EH (cell line): ENCODE measurements around the gene BRD7.

ENCODE experiments used
- DNase-seq: peaks from one replicate; pipeline ENCODE4 v3.0.0-alpha.2; 2015; ENCODE audit warnings: low read depth

The BRD7 gene

DNA sequence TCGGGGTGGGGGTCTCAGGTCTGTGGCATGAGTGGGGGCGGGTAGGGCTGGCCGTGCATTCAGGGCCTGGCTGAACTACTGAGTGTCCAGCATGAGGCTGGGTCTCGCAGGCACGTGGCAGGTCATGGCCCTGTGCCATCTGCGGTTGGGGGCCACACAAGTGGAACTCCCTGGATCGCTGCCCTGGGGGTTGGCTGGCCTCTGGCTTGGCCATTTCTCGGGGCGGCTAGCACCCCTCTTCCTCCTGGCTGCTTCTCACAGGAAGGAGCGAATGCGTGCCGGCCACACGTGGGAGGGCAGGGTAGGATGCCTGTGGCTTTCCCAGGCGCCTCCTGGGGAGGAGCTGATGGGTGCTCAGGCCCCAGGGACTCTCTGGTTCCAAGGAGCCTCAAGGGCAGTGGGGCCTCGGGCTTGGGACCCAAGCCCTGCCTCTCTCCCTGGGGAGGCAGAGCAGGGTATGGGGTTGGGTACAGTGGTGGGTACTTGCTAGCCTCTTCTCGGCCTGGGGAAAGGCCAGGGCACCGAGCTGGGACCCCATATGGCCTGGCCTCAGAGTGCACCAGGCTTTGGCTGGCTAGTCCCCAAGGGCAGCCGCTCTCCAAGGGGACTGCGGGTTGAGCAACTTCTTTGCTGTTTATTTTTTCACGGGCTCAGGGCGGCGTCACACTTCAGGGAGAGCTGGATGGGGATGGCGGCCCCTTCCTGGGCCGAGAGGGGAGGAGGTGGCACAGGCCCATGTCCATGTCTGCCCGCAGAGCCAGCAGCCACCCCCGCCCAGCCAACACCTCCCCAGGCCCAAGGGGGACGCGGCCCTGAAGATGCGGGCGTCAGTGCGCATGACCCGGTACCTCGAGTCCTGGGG, 65.0 kb downstream of the BRD7 start:
- DNase-seq = no peak

DNA sequence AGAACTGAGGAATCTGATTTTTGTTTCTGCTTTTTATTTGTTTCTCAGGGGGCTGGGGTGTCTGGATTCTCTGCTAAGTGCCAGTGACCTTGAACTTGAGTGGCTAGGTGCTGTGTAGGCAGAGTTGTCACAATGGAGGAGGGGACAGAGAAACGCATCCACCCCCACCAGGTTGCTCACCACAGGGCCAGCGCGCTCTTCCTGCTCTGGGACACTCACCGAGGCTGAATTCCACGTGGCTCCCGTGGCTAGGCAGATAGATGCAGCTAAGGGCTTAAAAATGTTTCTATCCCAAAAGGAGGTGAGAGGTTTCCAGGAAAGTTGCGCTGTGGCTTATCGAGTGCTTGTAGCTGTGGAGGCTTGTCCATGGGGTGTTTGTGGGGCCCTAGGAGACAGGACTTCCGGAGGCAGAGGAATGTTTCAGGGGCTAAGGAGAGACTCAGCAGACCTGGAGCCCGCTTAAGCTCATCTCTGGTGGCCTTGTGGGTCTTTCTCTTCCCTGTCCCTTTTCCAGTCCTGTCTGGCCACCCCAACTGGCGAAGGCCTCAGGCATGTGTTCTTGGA, 65.7 kb downstream of the BRD7 start:
- peak; percentile 16 for DNase-seq

DNA sequence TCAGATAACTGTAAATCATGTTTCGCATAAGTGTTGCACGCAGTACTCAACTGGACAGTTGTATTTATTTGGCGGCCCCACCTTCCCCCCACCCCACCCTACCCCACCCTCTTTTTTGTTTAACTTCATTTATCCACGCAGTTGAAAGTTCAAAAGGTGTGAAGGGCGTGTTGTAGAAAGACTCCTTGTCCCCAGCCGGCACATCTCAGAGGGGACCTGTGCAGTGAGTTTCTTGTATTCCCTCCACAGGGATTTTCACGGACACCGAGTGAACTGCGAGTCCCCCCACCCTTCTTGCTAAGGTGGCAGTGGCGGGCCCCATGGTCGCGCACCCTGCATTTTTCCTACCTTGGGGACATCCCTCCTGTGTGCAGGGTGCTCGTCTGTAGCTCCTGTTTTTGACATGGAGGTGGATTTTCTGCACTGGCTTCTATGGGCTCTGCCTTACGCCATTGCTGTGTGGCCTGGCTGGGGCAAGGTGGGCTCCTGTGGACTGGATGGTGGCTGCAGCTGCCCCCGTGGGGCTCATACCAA, 66.2 kb downstream of the BRD7 start:
- no peak for DNase-seq

DNA sequence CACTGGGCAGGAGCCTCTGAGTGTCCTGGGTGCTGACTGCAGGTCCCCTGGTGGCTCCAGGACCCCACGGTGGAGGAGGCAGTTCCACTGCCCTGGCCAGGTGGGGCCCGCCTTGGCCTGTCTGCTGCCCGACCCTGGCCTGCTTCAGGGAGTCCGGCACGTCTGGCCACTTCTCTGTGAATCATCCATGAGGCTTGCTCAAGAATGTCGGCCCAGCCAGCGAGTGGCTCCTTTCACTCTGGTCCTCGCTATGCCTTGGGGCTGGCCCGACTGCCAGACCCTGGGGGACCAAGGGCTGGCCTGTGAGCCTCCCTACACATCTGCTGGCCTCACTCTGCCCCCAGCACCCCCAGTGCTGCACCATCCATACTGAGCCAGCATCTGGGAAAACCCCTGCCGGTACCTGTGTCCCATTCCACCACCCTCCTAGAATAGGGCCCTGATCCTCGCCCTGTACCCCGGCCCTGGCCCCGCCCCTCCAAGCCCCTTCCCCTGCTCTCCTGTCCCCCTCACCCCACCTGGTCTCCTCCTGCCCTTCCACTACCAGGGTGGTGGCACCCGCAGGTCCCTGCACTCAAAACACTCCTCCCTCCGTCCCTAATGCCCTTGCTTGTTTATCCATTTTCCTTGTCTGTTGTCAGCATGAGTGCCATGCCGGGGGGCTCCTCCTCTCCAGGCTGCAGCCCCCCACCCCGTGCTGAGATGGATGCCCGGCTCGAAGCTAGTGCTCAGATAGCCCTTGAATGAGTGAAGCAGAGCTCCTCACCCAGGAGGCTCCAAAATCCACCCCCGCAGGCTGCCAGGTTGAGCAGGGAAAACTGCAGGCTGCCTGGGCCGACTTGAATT, 66.9 kb downstream of the BRD7 start:
- DNase-seq = peak; percentile 81

DNA sequence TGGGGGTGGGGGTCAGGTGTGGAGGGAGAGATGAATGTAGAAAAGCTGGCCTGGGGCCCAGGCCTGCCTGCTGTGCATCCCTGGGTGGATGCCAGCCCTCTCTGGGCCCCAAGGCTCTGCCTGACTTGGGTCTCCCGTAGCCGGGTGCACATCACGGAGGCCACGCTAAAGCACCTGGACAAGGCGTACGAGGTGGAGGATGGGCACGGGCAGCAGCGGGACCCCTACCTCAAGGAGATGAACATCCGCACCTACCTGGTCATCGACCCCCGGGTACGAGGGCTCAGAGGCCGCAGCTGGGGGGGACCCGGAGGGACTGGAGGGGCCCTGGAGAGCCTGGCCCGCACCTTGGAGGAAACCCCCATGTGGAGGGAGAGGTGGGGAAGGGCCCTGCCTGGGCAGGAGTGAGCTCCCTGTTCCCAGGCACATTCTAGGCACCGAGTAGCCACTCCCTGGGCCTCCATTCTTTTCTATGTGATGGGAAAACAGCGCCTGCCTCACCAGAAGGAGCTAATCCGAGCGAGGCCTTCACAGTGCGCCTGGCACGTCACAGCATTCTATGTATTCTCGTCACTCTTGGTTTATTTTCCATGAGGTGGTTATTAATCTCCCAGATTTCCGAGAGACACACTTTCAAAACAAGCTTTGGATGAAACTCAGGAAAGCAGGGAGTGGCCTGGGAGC, 67.7 kb downstream of the BRD7 start:
- no peak for DNase-seq

DNA sequence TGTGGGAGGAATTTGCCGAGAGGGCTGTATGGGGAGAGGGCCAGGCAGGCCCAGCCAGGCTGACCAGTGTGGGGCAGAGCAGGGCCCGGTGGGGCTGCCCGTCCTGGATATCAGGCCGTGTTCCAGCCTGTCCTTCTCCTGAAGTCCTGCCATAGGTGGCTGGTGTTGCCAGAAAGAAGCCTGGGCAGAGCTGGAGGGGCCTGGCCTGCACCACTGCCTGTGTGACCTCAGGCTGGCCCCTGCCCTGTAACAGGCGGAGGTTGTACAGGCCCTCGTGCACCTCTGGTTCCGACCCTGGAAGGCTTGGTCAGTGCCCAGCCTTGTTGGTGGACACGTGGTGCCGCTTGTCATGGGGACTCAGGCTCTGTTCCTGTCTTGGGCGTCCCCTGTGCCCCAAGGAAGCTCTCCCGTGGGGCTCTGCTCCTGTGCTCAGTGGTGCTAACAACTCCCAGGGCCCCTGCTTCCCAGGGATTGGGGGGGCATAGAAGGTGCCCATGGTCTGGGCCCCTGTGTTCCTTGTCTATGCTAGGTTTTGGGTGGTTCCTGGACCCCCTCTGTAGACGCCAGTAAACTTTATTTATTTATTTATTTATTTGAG, 69.2 kb downstream of the BRD7 start:
- DNase-seq = no peak

DNA sequence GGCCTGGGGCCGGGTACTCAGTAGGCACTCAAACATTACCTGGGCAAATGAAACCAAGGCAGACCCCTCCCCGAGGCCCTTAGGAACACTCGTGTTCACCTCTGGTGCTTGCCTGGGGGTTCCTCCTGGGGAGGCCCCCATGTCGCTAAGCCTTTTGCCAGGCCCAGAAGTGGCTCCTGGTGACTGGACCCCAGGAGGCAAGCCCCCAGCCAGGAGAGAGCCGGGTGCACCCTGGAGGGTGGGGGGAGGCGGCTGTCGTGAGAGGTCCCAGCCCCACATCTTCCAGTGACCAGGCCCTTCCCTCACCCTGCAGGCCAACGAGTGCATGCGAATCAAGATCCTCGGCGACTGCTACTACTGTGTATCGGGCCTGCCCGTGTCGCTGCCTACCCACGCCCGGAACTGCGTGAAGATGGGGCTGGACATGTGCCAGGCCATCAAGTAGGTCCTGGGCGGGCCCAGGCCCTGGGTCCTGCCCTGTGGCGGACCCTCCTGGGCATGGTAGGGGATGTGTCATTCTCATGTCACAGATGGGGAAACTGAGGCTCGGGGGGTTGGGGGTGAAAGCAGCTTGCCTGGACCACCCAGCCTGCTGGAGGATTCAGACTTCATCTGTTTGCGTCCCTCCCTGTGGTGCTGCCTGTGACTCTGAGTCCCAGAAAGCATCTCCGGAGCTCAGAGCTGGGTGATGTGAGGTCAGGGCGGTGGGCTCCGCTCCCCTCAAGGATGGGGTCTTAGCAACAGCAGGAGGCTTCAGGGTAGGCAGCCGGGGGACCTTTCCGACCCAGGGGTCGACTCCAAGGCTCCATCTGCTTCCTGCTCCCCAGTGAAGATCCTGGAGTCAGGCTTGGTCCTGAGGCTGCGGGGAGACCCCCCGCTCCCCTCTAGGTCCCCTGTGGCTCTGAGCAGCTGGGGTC, 69.9 kb downstream of the BRD7 start:
- DNase-seq = no peak

DNA sequence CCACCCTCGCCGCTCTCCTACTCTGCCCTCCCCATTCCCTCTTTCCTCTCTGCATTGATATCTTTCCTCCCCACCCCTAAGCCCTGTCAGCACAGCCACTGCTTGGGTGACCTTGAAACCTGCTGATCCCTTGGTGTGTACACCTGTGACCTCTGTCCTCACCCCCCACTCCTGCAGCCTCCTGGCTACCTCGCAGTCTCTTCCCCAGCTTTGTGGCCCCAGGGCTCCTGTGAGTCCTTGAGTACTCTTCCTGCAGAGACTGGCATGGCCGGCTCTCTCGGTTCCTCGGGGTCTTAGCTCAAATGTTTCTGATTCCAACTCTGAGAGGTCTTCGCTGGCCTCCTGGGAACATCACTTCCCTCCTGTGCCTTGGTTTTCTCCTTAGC, 70.7 kb downstream of the BRD7 start:
- DNase-seq = no peak

DNA sequence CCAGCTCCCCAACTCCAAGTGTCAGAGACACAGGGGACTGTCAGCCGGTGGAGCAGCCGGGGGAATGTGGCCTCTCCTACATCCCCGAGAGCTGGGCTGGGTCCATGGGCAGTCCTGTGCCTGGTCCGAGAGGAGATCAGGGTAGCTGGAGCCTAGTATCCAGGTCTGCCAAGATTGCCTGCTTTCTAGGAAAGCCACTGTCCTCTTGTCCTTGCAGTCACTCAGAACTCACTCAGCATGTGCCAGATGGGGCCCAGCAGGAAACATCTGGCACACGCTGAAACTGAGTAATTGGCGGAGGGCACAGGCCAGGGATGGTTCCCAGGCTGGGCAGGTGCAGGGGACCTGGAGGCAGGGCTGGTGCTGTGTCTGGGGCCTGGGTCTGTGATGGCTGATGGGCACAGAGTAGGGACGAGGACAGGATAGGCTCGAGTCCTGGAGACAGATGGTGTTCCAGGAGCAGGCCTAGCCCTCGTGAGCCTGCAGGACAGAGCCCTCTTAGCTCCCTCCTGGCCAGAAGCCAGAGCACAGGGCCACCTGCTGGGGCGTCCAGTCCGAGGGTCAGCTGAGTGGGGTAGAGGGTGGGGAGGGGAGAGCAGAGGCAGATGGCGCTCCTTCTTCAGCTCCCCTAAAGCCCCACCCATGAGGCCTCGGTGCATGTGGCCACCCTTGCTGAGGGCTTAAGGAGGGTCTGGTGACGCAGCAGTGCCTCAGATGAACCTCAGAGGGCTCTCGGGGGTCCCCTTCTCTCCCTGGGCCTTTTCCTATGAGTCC, 71.3 kb downstream of the BRD7 start:
- no peak for DNase-seq

DNA sequence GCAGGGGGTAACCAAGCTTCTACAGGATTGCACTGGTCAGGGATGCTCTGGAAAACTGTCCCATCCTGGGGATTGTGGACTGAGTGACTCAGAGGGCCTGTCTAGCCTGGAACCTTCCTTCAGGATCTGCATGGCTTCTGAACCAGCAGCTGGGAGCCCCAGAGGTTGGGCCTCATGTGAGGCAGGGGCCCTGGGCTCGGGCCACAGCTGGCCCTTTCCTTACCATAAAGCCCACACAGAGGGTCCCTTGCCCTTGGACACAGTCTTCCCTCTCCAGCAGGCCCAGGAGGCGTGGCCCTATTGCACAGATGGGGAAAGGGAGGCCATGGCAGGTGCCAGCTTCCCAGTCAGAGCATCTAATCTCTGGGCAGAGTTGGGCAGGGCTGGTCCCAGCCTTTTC, 72.0 kb downstream of the BRD7 start:
- no peak for DNase-seq

DNA sequence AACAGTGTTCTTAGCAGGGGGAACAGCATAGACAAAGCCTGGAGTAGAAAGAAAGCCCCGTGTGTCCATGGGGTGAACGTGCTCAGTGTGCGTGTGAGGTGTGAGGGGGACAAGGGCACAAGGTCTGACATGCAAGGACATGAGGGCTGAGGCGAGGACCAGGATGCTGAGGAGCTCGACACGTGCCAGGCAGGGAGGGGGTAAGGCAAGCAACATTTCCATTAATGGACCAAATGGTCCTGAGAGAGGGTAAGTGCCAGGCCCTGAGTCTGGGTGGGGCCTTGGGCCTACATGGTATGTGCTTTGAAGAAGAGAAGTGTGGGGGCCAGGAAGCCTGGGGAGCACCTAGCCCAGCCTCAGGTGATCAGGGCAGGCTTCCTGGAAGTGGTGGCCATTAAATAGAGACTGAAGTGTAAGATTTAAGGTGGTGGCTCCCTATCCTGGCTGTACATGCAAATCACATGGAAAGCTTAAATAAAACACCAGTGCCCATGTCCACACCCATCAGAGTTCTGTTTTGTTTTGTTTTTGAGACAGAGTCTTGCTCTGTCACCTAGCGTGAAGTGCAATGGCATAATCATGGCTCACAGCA, 73.2 kb downstream of the BRD7 start:
- no peak for DNase-seq

DNA sequence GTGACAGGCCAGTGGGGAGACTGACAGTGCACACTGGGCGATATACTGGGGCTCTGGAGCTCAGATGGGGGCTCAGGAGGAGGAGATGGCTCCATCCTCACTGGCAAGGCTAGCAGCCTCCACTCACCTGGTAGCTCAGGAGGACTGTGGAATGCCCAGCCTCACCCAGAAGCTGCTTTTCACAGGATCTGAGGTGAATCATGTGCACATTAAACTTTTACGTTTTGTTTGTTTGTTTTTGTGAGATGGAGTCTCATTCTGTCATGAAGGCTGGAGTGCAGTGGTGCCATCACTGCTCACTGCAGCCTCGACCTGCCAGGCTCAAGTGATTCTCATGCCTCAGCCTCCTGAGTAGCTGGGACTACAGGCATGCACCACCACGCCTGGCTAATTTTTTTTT, 73.8 kb downstream of the BRD7 start:
- DNase-seq = no peak

DNA sequence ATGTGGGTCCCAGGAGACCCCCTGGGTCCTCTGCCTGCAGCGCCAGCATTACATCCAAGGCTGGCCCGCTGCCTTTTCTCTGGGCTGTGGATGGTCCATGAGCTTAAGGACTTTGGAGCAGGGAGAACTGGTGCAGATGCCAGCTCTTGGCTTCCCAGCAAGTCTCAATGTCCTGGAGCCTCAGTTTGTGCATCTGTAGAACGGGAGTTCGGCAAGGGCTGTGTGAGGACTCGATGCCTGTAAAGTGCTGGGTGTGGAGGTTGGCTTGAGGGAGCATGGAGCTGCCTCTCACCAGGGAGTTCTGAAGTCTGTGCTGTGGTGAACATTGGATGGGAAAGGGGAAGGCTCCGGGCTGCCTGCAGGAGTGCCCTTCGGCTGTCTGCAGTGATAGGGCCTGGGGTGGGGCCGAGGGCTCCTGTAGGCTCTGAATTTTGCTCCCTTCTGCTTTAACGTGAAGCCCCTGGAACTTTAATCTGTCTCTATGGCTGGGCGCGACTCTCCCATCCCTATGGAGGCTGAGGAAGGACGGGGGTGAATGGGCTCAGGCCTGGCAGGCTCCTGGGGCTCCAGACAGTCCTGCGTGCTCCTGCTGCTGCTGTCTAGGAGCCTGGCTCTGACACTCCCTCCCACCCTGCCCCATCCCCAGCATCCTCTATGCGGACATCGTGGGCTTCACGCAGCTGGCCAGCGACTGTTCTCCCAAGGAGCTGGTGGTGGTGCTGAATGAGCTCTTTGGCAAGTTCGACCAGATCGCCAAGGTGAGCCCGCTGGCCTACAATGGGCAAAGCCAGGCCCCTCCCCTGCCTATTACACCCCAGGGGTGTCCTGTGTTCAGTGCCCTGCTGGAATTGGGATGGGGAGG, 74.6 kb downstream of the BRD7 start:
- DNase-seq = no peak

DNA sequence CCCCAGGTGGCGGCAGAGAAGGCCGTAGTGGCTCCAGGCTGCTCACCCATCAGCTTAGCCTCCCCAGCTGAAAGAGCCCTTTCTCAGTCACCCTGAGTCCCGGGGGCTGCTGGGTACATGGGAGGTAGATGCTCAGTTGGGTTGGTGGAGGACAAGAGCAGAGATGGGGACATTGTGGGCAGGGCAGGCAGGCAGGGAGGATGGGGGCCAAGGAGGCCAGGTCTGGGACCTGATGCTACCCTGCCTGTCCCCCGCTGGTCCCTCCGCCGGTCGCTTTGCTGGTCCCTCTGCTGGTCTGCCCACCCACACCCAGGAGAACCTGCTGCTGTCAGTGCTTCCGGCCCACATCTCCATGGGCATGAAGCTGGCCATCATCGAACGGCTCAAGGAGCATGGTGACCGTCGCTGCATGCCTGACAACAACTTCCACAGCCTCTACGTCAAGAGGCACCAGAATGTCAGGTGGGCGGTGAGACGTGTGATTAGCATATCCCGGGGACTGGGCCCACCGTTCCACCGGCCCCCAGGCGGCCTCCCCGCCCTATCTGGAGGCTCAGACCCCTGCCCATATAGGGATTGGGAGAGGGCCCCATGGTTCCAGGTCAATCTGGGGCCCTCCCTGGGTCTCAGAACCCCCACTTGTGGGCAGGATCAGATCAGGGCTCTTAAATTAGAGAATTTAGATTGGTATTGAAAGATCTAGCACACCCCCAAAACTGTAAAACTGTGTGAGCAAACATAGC, 75.6 kb downstream of the BRD7 start:
- DNase-seq = no peak

DNA sequence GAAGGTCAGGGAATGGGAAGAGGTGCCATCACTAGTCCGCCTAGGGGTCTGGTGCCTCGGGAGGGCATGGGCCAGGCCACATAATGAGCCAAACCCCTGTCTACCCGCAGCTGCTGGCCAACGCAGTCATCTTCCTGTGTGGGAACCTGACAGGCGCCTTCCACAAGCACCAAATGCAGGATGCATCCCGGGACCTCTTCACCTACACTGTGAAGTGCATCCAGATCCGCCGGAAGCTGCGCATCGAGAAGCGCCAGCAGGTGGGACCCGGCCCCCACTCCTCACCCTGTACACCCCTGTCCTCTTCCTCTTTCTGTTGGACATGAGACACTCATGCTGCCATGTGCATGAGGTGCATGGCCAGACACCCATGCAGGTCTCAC, 76.2 kb downstream of the BRD7 start:
- no peak for DNase-seq

DNA sequence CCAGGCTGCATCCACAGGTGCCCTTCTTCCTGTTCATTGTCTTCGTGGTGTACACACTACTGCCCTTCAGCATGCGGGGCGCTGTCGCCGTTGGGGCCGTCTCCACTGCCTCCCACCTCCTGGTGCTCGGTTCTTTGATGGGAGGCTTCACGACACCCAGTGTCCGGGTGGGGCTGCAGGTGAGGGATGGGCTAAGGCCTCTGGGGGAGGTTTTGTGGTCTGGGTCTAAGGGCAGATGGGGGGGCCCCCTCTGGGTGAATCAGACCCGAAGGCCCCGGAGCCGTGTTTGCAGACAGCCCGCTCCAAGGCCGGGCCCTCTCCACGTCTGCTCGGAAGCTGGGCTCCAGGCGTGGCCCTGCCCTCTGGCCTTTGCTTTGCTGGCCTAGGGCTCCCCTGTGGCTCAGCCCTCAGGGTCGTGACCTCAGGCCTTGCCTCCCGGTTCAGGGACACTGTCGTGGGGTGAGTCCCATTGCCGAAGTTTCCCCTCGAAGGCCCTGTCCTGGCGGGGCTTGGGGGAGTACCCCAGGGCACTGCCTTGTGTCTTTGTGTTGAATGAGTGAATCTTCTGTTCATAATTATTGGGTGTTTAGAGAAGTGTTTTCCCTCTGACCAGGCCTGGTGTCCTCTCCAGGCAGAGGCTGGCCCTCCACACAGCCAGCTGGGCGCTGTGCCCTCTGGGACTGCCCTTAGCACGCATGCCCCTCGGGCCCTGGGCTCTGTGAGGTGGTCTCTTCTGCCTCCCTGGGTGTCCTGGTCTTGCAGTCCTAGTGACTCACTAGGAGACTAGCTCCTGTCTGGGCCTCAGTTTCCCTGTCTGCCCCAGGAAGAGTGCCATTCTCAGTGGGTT, 76.8 kb downstream of the BRD7 start:
- DNase-seq = no peak

DNA sequence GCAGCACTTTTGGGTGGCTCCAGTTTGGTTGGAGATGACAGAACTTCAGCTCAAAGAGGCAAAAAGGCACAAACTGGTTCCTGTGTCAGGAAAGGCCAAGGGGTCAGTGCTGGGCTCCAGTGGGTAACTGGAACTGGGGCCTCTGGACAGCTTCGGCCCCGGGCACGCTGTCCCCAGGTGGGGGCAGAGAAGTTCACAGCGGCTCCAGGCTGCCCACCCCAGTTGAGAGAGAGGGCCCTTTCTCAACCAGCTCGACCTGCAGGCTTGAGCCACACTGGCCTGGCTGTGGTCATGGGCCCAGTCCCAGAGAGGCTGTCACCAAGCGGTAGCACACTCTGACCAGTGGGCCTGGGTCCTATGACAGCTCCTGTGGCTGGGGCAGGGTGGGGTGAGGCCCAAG, 77.9 kb downstream of the BRD7 start:
- no peak for DNase-seq
